GM13977 (cell line): ENCODE data around the gene THAP3.

Source experiments
- DNase-seq: peaks from one replicate; pipeline ENCODE4 v3.0.0; 2012; ENCODE audit warnings: low spot score
- CTCF ChIP-seq: IDR thresholded peaks from 2 replicates; pipeline ENCODE4 v1.5.1; 2012; ENCODE audit warnings: mild to moderate bottlenecking, control low read depth; ENCODE audit not compliant: insufficient read depth; ENCODE audit errors: extremely low read depth, missing control alignments
- in situ Hi-C: fragments of 300-500 bp; cut with MboI; formaldehyde crosslinking; loops from one replicate; pipeline ENCODE4 v1.12.0; 2022; ENCODE audit warnings: low sequenced_read_pairs, low pct_unique_long_range_greater_than_20kb, mixed read lengths, inconsistent platforms; ENCODE audit not compliant: unreplicated experiment

THAP3 gene

GRCh38 chr1:6591644-6592043 is 33.0 kb upstream of the THAP3 start:
- no peak for TF ChIP-seq CTCF
- in situ Hi-C loops: no loop called here
- DNase-seq: no peak

GRCh38 chr1:6592441-6592840 is 32.2 kb upstream of the THAP3 start:
- no peak for DNase-seq
- TF ChIP-seq CTCF: no peak
- in situ Hi-C loops: no loop called here

GRCh38 chr1:6592865-6593593 is 31.6 kb upstream of the THAP3 start:
- DNase-seq: no peak
- in situ Hi-C loops: no loop called here
- no peak for TF ChIP-seq CTCF

- in situ Hi-C loops: no loop called here
- no peak for DNase-seq
- no peak for TF ChIP-seq CTCF
Measured at GRCh38 chr1:6593810-6594209, 30.9 kb upstream of the THAP3 start.

GRCh38 chr1:6594977-6595740 is 29.5 kb upstream of the THAP3 start:
- no peak for DNase-seq
- in situ Hi-C loops: no loop called here
- TF ChIP-seq CTCF: no peak

- in situ Hi-C loops: no loop called here
- TF ChIP-seq CTCF: no peak
Measured at GRCh38 chr1:6596351-6596750, 28.3 kb upstream of the THAP3 start.

More at GRCh38 chr1:6596351-6596750, 28.3 kb upstream of the THAP3 start:
- no peak for DNase-seq
